ENCODE measurements around the gene INPP5J. TPM values are rescaled to one million over a fixed set of nuclear protein-coding genes. Genes with fewer than 3 reads are reported as not detected.

Gene INPP5J
- total and polyA plus RNA-seq, 2 of the 13 experiments (the other 11 are each of a cell fraction or from before 2014, with no cell fraction given), result 0.24 to 1.1 TPM

DNA sequence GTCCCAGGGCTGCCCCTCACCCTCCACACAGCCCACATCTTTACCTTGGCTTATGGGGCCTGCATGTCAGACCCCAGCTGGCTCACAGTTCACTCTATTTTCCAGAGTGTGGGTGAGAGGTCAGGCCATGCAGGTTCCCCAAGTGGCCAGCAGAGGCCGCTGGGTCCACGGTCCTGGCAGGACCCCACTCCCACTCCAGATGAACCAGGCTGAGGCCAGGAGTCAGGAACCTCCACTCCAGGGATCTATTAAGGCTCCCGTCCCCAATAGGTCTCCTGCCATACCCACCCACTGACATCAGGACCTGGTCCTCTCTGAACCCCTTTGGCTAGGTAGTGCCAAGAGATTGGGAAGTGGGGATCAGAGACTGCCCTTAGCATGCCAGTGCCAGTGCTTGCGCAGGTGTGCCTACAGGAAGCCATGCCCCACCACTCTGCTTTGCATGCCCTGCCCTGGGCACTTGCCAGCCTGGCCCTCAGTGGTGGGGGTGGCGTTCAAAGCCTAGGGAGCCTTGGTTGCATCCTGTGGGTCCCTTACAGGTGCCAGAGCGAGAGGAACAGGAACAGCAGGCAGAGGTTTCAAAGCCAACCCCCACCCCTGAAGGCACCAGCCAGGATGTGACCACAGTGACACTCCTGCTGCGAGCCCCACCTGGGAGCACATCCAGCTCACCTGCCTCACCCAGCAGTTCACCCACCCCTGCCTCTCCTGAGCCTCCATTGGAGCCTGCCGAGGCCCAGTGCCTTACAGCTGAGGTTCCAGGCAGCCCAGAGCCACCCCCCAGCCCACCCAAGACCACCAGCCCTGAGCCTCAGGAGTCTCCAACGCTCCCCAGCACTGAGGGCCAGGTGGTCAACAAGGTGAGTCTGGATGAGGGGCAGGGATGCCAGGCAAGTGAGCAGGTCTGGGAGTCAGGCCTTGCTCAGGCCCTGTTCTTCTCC lies 33.3 kb upstream of the INPP5J start (continued):
- TF ChIP-seq, protein P1, sequence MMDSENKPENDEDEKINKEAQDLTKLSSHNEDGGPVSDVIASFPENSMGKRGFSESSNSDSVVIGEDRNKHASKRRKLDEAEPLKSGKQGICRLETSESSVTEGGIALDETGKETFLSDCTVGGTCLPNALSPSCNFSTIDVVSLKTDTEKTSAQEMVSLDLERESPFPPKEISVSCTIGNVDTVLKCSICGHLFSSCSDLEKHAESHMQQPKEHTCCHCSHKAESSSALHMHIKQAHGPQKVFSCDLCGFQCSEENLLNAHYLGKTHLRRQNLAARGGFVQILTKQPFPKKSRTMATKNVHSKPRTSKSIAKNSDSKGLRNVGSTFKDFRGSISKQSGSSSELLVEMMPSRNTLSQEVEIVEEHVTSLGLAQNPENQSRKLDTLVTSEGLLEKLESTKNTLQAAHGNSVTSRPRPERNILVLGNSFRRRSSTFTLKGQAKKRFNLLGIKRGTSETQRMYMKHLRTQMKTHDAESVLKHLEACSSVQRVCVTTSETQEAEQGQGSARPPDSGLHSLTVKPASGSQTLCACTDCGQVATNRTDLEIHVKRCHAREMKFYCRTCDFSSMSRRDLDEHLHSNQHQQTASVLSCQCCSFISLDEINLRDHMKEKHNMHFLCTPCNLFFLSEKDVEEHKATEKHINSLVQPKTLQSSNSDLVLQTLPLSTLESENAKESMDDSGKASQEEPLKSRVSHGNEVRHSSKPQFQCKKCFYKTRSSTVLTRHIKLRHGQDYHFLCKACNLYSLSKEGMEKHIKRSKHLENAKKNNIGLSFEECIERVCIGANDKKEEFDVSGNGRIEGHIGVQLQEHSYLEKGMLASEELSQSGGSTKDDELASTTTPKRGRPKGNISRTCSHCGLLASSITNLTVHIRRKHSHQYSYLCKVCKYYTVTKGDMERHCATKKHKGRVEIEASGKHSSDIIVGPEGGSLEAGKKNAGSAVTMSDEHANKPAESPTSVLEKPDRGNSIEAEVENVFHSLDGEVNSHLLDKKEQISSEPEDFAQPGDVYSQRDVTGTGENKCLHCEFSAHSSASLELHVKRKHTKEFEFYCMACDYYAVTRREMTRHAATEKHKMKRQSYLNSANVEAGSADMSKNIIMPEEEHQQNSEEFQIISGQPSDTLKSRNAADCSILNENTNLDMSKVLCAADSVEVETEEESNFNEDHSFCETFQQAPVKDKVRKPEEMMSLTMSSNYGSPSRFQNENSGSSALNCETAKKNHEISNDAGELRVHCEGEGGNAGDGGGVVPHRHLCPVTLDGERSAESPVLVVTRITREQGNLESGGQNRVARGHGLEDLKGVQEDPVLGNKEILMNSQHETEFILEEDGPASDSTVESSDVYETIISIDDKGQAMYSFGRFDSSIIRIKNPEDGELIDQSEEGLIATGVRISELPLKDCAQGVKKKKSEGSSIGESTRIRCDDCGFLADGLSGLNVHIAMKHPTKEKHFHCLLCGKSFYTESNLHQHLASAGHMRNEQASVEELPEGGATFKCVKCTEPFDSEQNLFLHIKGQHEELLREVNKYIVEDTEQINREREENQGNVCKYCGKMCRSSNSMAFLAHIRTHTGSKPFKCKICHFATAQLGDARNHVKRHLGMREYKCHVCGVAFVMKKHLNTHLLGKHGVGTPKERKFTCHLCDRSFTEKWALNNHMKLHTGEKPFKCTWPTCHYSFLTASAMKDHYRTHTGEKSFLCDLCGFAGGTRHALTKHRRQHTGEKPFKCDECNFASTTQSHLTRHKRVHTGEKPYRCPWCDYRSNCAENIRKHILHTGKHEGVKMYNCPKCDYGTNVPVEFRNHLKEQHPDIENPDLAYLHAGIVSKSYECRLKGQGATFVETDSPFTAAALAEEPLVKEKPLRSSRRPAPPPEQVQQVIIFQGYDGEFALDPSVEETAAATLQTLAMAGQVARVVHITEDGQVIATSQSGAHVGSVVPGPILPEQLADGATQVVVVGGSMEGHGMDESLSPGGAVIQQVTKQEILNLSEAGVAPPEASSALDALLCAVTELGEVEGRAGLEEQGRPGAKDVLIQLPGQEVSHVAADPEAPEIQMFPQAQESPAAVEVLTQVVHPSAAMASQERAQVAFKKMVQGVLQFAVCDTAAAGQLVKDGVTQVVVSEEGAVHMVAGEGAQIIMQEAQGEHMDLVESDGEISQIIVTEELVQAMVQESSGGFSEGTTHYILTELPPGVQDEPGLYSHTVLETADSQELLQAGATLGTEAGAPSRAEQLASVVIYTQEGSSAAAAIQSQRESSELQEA (CRISPR knock-in tag; IDR thresholded peaks at IDR 0.05; ENCODE audit: not compliant biosample characterization), result no peak
- no peak for TF ChIP-seq ZNF101 (CRISPR knock-in tag; IDR thresholded peaks at IDR 0.05; ENCODE audit: borderline replicate concordance, low read depth)
- TF ChIP-seq ZNF841 (CRISPR knock-in tag; IDR thresholded peaks at IDR 0.05; ENCODE audit: borderline replicate concordance), result no peak
- TF ChIP-seq RARG (CRISPR knock-in tag; IDR thresholded peaks at IDR 0.05; ENCODE audit: low read depth), result no peak
- no peak for TF ChIP-seq JUNB (CRISPR knock-in tag; IDR thresholded peaks at IDR 0.05; ENCODE audit: borderline replicate concordance)
- no peak for TF ChIP-seq ZNF143 (CRISPR knock-in tag; IDR thresholded peaks at IDR 0.05)
- TF ChIP-seq GABPB1 (CRISPR knock-in tag; IDR thresholded peaks at IDR 0.05), result peak; percentile 6; the same call in 1 of the 2 replicates
- no peak for TF ChIP-seq GTF2F1 (IDR thresholded peaks at IDR 0.05; ENCODE audit: low read length)
- TF ChIP-seq RAD21 (CRISPR knock-in tag; IDR thresholded peaks at IDR 0.05), result peak; percentile 89
- no peak for TF ChIP-seq TCF7L2 (IDR thresholded peaks at IDR 0.05; ENCODE audit: low read depth, low read length)
- no peak for TF ChIP-seq KAT7 (CRISPR knock-in tag; IDR thresholded peaks at IDR 0.05; ENCODE audit: borderline replicate concordance)
- no peak for TF ChIP-seq ZNF746 (CRISPR knock-in tag; IDR thresholded peaks at IDR 0.05)
- no peak for TF ChIP-seq ZNF878 (CRISPR knock-in tag; IDR thresholded peaks at IDR 0.05)
- TF ChIP-seq ZEB1 (IDR thresholded peaks at IDR 0.05; ENCODE audit: insufficient replicate concordance, low read depth), result no peak
- peak; percentile 49; the same call in 1 of the 2 replicates for TF ChIP-seq ZFX (CRISPR knock-in tag; IDR thresholded peaks at IDR 0.05; ENCODE audit: low read depth)
- TF ChIP-seq GLI4 (CRISPR knock-in tag; IDR thresholded peaks at IDR 0.05; ENCODE audit: borderline replicate concordance), result no peak
- TF ChIP-seq, protein P2, sequence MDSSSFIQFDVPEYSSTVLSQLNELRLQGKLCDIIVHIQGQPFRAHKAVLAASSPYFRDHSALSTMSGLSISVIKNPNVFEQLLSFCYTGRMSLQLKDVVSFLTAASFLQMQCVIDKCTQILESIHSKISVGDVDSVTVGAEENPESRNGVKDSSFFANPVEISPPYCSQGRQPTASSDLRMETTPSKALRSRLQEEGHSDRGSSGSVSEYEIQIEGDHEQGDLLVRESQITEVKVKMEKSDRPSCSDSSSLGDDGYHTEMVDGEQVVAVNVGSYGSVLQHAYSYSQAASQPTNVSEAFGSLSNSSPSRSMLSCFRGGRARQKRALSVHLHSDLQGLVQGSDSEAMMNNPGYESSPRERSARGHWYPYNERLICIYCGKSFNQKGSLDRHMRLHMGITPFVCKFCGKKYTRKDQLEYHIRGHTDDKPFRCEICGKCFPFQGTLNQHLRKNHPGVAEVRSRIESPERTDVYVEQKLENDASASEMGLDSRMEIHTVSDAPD (CRISPR knock-in tag; IDR thresholded peaks at IDR 0.05), result no peak
- no peak for TF ChIP-seq PHF20 (CRISPR knock-in tag; IDR thresholded peaks at IDR 0.05)
- TF ChIP-seq TBX3 (IDR thresholded peaks at IDR 0.05; ENCODE audit: borderline replicate concordance), result no peak
